GM19193 (cell line): Measurements from ENCODE around the gene ENDOV.

Experiments used
- POLR2A ChIP-seq: IDR thresholded peaks from 4 replicates; pipeline ENCODE4 v1.6.1; 2011; ENCODE audit not compliant: insufficient read depth, insufficient read length; ENCODE audit errors: extremely low read depth

ENDOV gene

GRCh38 chr17:80414803-80415625 is at the start of gene ENDOV:
ENDOV (plus strand) TSS chr17:80415167; CDS start chr17:80415195, 28 bp downstream.
- TF ChIP-seq POLR2A = peak; percentile 75

GRCh38 chr17:80365983-80366382 is 49.0 kb upstream of the ENDOV start:
- no peak for TF ChIP-seq POLR2A

- TF ChIP-seq POLR2A = no peak
Observed at GRCh38 chr17:80367503-80367902, 47.5 kb upstream of the ENDOV start.

- TF ChIP-seq POLR2A = no peak
Observed at GRCh38 chr17:80371196-80371595, 43.8 kb upstream of the ENDOV start.

- TF ChIP-seq POLR2A = no peak
Observed at GRCh38 chr17:80372456-80372855, 42.5 kb upstream of the ENDOV start.

- no peak for TF ChIP-seq POLR2A
Observed at GRCh38 chr17:80372922-80373570, 41.9 kb upstream of the ENDOV start.

GRCh38 chr17:80374039-80374731 is 40.8 kb upstream of the ENDOV start:
- TF ChIP-seq POLR2A = no peak

- TF ChIP-seq POLR2A = no peak
Observed at GRCh38 chr17:80374732-80375585, 40.0 kb upstream of the ENDOV start.

GRCh38 chr17:80376531-80376930 is 38.4 kb upstream of the ENDOV start:
- TF ChIP-seq POLR2A = no peak

GRCh38 chr17:80377798-80378197 is 37.2 kb upstream of the ENDOV start:
- TF ChIP-seq POLR2A = no peak

- no peak for TF ChIP-seq POLR2A
Observed at GRCh38 chr17:80379348-80379747, 35.6 kb upstream of the ENDOV start.

- TF ChIP-seq POLR2A = no peak
Observed at GRCh38 chr17:80380068-80380467, 34.9 kb upstream of the ENDOV start.

- no peak for TF ChIP-seq POLR2A
Observed at GRCh38 chr17:80380555-80381002, 34.4 kb upstream of the ENDOV start.

- TF ChIP-seq POLR2A = no peak
Observed at GRCh38 chr17:80381416-80381923, 33.5 kb upstream of the ENDOV start.

- TF ChIP-seq POLR2A = no peak
Observed at GRCh38 chr17:80382446-80382845, 32.5 kb upstream of the ENDOV start.

GRCh38 chr17:80382956-80383355 is 32.0 kb upstream of the ENDOV start:
- TF ChIP-seq POLR2A = no peak
